Neural cell (in vitro differentiated cells): Measurements from ENCODE around the gene TRERF1.

Source experiments
- EZH2 ChIP-seq: fragments of 200-600, 300-800 bp; shearing (Covaris generic), sonication (generic); IDR thresholded peaks from 2 replicates; pipeline ENCODE4 v1.6.1; 2014; ENCODE audit warnings: antibody characterized with exemption, low read length, borderline replicate concordance, mild to moderate bottlenecking; ENCODE audit not compliant: insufficient read depth, poor library complexity, severe bottlenecking
- MXI1 ChIP-seq: fragments of 450-650 bp; conservative IDR thresholded peaks from 2 replicates; pipeline ENCODE4 v1.6.1; 2014; ENCODE audit warnings: antibody characterized with exemption, mild to moderate bottlenecking; ENCODE audit not compliant: poor library complexity, severe bottlenecking
- POLR2AphosphoS5 ChIP-seq: IDR thresholded peaks from 2 replicates; pipeline ENCODE4 v1.6.1; 2012
- RAD21 ChIP-seq: fragments of 450-650 bp; conservative IDR thresholded peaks from 2 replicates; pipeline ENCODE4 v1.6.1; 2014; ENCODE audit warnings: antibody characterized with exemption, mild to moderate bottlenecking, moderate library complexity
- REST ChIP-seq: IDR thresholded peaks from 2 replicates; pipeline ENCODE4 v1.6.1; 2012; ENCODE audit warnings: borderline replicate concordance
- SMC3 ChIP-seq: fragments of 450-650 bp; conservative IDR thresholded peaks from 2 replicates; pipeline ENCODE4 v1.6.1; 2014; ENCODE audit warnings: antibody characterized with exemption, mild to moderate bottlenecking, moderate library complexity; ENCODE audit not compliant: poor library complexity
- TAF1 ChIP-seq: IDR thresholded peaks from 2 replicates; pipeline ENCODE4 v1.6.1; 2012; ENCODE audit warnings: low read depth
- TF ChIP-seq, protein P1 (sequence below): fragments of 450-650 bp; IDR thresholded peaks from 2 replicates; pipeline ENCODE4 v1.5.1; 2014; ENCODE audit warnings: antibody characterized with exemption, mild to moderate bottlenecking, moderate library complexity; ENCODE audit not compliant: poor library complexity, severe bottlenecking

- TF ChIP-seq, protein P1, sequence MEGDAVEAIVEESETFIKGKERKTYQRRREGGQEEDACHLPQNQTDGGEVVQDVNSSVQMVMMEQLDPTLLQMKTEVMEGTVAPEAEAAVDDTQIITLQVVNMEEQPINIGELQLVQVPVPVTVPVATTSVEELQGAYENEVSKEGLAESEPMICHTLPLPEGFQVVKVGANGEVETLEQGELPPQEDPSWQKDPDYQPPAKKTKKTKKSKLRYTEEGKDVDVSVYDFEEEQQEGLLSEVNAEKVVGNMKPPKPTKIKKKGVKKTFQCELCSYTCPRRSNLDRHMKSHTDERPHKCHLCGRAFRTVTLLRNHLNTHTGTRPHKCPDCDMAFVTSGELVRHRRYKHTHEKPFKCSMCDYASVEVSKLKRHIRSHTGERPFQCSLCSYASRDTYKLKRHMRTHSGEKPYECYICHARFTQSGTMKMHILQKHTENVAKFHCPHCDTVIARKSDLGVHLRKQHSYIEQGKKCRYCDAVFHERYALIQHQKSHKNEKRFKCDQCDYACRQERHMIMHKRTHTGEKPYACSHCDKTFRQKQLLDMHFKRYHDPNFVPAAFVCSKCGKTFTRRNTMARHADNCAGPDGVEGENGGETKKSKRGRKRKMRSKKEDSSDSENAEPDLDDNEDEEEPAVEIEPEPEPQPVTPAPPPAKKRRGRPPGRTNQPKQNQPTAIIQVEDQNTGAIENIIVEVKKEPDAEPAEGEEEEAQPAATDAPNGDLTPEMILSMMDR, result no peak
- no peak for TF ChIP-seq REST
- no peak for TF ChIP-seq EZH2
- no peak for TF ChIP-seq TAF1
- no peak for TF ChIP-seq POLR2AphosphoS5
- no peak for TF ChIP-seq RAD21
- no peak for TF ChIP-seq MXI1
- TF ChIP-seq SMC3, result no peak
These were observed 183.5 kb downstream of the TRERF1 start for GRCh38 chr6:42268016-42268834.
